ENCODE data around the gene ALPG.

GRCh38 chr2:232382331-232383225 lies 24.1 kb upstream of the ALPG start:
- TF ChIP-seq RELA (IDR thresholded peaks at IDR 0.05; ENCODE audit: borderline replicate concordance, partially characterized antibody) (no peak), RAD21 (IDR thresholded peaks at IDR 0.05; ENCODE audit: insufficient read depth, low read depth, low read length) (no peak), ATF2 (IDR thresholded peaks at IDR 0.05; ENCODE audit: low read length) (no peak), CTCF (IDR thresholded peaks at IDR 0.05 in 2 of 3, conservative IDR thresholded peaks at IDR 0.05 in 1 of 3; ENCODE audit: control insufficient read depth in 2 of 3, extremely low read depth in 1 of 3, insufficient read depth in 1 of 3, low read depth in 3 of 3, low read length in 3 of 3) (no peak), ATF7 (IDR thresholded peaks at IDR 0.05; ENCODE audit: low read depth) (no peak)

All from GM12878 (cell line).